HG03442 (cell line): ENCODE results near the gene PACS1.
"Not testable (repeated sequence)": the region's sequence is repeated elsewhere in the genome, so short reads cannot be mapped to it uniquely, and the experiment has no call there.

Source experiments
- ATAC-seq: cut with Tn5 transposase; IDR thresholded peaks from one replicate; pipeline ENCODE4 v1.9.1; 2021; ENCODE audit warnings: mild to moderate bottlenecking, moderate library complexity; ENCODE audit not compliant: unreplicated experiment

PACS1 gene

DNA sequence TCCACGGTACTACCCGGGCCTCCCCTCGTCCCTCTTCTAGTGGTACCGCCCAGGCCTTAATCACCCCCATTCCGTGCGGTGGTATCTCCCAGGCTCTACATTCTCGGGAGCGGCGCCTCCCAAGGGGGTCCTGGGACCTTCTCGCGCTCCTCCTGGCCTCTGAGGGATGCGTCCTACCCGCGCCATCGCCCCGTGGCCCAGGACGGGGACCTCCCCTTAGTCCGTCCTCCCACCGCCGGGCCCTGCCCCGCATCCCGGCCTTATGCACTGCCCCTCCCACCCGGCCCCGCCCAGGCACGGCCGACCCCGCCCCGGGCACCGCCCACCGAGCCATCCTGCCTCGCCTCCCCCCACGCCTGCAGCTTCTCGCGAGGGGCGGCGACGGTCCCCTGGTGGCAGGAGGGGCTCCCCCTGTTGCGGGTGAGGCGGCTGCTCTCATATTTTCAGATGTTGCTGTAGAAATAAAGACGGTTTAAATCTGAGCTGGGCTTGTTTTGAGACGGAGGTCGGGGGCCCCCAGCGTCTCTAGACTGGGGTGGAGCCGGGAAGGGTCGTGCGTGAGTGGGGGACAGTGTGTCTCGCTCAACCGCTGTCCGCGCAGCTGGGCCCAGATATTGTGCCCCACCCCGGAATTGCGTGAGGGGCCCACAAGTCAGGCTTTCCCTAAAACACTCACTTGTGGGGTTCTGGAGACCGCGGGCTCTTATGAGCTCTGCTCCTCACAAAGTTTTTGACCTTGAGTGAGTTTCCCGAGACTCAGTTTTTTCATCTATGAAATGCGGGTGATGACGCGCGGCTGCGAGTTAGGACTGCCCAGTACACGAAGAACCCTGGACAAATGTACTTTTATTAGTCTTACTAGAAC, 197.5 kb downstream of the PACS1 start:
- ATAC-seq = peak; percentile 34

DNA sequence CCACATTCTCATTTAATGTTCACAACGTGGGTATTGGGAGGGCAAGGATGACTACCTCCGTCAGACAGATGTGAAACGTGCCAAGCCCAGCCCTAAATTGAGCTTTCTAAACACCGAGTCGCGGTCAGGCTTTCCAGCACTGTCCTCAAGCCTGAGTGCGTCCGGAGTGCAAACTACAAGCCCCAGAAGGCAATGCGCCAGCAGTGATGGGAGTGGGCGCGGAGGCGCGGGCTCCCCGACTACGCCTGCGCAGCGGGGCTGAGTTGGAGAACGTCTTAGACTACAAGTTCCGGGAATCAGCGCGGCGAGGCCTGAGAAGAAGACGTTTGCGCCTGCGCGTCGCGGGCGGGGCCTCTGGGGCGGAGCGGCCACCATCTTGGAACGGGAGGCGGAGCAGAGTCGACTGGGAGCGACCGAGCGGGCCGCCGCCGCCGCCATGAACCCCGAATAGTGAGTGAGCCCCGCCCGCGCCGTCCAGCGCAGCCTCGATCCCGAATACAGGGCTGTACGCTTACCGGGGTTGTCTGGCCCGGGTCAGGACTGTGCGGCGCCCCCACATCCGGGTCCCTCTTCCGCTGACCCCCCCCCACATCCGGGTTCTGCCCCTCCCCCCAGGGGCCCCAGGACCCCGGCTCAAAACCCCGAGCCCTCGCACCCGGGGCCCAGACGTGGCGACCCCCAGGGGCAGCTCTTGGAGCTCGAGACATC, 198.3 kb downstream of the PACS1 start, which contains the start of gene RAB1B:
Gene RAB1B (plus strand): TSS at position 396 of the 708 bp plus-strand sequence. CDS start 41 bp downstream, at position 437.
- peak; percentile 73 for ATAC-seq

DNA sequence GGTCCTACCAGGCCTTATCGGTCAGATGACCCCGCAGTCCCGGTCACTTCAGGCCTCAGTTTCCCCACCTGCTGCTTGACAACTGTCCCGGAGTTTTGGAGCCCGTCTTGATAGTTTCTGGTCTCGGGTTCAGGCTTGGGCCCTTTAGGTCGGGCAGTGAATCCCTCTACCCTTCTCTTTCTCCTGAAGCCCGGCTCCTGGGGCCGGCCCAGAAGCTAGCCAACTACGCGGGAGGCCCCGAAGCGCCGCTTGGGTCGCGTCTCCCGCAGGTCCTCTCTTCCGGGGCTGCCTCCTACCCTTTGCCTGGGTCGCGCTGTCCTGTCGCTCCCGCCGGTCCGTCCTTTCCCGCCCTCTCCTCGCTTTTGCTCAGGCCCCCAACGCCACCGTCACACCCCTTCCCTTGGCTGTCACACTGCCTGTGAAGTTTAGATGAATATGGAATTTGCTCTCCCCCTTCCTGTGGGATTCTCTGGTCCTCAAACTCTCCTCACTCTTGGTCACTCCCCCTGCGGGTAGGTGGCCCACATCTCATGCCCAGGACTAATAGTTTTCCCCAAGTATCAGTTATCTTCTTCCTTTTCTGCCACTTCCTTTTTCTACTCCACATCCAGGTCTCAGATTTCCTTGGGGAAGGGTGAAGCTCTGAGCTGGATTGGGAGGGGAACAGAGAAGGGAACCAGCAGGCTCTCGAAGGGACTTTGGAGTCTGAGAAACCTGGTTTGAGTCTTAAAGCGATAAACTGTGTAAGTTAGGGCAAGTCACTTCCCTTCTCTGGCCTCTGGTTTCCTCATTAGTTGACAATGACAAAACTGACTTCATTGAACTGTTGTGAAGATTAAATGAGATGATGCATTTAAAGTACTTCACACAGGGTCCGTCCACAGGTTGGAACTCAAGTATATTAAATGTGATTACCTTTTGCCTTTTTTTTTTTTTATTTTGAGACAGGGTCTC, 199.2 kb downstream of the PACS1 start:
- ATAC-seq = no peak

DNA sequence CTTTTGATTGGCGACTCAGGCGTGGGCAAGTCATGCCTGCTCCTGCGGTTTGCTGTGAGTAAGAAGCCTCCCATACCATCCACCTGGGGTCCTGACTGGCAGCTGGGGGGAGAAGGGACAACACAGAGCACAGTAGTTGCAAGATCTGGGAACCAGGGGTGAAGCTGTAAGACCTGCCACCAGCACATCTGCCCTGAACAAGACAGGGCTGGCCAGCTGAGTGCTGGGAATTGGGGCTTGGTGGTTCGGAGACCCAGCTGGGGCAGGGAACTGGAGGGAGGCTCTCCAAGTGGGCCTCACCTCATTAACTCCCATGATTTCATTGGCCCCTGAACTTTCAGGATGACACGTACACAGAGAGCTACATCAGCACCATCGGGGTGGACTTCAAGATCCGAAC, 201.7 kb downstream of the PACS1 start:
- ATAC-seq = no peak

DNA sequence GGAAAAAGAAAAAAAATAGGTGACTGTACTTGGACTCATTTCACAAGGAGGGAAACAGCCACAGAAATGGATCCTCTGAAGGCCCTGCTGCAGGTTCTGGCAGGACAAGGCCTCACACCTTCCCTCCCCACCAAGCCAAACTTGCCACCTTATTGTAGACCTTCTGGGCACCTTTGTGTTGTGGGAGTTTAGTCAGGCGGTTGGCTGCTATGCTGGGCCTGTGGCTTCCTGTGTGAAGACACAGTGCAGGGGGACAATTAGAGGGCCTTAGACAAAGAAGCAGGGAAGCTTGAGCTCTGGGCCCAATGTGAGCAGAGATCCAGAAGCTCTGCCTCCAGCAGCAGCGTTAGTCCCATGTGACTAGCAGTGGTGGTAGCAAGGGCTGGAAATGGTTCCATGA, 202.5 kb downstream of the PACS1 start:
- no peak for ATAC-seq

DNA sequence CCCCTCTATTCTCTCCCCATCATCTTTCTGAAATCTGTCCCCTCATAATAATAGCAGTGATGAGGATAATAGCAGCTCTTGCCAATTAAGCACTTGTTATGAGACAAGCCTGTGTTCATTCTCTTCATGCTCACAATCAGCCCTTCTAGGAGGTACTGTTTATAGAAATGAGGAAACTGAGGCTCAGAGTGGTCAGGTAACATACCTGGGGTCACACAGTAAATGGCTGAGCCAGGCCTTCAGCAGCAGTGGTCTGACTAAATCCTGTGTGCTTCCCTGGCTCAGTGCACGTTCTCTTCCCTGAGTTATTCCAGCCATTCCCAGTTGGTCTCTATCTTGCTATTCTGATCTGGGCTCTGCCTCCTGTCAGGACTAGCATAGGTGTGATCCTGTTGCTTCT, 204.1 kb downstream of the PACS1 start:
- no peak for ATAC-seq

DNA sequence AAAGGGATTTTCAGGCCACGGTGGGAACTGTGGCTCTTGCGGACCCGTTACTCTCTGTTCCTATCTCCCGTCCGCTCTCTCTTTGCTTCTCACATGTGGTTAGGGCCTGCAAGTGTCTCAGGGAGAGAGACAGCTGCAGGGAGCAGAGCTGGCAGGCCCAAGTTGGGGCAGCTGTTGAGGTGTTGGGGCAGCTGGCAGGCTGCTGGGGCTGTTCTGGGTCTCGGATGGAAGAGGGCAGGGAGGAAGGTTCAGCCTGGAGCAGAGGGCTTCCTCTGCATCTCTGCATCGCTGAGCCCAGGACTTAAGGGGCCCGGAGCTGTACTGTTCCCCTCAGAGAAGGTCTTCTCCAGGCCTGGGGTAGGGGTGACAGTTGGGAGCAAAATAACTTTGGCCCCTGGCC, 205.3 kb downstream of the PACS1 start:
- ATAC-seq = no peak

DNA sequence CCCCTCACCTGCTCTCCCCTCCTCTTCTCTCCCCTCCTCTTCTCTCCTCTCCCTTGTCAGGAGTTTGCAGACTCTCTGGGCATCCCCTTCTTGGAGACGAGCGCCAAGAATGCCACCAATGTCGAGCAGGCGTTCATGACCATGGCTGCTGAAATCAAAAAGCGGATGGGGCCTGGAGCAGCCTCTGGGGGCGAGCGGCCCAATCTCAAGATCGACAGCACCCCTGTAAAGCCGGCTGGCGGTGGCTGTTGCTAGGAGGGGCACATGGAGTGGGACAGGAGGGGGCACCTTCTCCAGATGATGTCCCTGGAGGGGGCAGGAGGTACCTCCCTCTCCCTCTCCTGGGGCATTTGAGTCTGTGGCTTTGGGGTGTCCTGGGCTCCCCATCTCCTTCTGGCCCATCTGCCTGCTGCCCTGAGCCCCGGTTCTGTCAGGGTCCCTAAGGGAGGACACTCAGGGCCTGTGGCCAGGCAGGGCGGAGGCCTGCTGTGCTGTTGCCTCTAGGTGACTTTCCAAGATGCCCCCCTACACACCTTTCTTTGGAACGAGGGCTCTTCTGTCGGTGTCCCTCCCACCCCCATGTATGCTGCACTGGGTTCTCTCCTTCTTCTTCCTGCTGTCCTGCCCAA, 206.0 kb downstream of the PACS1 start:
- no peak for ATAC-seq

DNA sequence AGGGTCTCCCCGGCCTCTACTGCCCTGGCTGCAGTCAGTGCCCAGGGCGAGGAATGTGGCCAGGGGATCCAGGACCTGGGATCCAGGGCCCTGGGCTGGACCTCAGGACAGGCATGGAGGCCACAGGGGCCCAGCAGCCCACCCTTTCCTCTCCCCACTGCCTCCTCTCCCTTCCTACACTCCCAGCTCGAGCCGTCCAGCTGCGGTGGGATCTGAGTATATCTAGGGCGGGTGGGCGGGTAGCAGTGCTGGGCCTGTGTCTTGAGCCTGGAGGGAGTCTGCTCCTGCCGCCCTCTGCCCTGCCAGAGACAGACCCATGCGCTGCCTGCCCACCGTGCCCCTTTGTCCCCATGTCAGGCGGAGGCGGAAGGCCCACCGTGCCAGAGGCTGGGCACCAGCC, 206.5 kb downstream of the PACS1 start:
- ATAC-seq = not testable (repeated sequence)

DNA sequence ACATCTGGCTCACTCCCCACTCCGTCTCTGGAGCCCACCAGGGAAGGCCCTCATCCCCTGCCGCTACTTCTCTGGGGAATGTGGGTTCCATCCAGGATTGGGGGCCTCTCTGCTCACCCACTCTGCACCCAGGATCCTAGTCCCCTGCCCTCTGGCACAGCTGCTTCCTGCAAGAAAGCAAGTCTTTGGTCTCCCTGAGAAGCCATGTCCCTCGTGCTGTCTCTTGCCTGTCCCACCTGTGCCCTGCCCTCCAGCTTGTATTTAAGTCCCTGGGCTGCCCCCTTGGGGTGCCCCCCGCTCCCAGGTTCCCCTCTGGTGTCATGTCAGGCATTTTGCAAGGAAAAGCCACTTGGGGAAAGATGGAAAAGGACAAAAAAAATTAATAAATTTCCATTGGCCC, 207.0 kb downstream of the PACS1 start:
- not testable (repeated sequence) for ATAC-seq

DNA sequence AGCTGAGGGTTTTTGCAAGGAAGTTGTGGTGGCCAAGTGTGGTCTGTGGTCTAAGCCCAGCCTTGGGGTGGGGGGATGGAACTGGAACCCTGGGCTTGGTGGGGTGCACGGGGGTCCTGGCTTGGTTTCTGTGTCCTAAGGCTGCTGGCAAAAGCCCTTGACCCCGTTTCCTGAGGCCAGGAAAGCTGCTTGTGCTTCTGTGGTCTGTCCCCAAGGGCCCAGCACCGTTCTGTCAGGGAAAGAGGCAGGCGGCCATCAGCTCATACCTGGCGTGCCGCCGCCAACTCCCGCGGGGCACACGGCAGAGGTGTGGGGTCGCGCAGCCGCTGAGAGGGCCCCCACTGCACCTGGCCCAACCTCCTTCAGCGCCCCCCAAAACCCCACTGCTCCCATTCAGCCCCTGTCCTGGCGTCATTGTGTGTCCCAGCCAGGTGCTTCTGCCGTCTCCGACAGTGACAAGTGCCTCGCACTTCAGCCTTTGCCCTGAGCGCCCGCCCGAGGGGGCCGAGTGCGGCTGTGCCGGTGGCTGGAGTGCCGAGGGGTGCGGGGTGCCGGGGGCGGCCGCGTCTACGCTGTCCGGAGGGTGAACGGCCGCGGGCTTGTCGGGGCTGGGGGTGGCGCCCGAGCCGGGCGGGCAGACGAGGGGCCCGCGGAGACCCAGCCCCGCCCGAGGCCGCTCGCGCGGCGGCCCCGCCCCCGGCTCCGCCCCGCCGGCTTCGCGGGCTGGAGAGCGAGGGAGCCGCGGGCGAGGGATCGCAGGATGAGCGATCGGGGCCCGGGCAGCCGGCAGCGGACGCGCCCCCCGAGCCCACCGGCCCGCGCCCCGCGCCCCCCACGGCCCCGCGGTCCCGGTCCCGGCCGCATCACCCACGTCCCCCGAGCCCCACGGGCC, 207.6 kb downstream of the PACS1 start, which contains the start of gene CNIH2:
Gene CNIH2 (plus strand): TSS at position 705 of the 892 bp plus-strand sequence. CDS start 282 bp downstream, outside the sequence.
- ATAC-seq = no peak

DNA sequence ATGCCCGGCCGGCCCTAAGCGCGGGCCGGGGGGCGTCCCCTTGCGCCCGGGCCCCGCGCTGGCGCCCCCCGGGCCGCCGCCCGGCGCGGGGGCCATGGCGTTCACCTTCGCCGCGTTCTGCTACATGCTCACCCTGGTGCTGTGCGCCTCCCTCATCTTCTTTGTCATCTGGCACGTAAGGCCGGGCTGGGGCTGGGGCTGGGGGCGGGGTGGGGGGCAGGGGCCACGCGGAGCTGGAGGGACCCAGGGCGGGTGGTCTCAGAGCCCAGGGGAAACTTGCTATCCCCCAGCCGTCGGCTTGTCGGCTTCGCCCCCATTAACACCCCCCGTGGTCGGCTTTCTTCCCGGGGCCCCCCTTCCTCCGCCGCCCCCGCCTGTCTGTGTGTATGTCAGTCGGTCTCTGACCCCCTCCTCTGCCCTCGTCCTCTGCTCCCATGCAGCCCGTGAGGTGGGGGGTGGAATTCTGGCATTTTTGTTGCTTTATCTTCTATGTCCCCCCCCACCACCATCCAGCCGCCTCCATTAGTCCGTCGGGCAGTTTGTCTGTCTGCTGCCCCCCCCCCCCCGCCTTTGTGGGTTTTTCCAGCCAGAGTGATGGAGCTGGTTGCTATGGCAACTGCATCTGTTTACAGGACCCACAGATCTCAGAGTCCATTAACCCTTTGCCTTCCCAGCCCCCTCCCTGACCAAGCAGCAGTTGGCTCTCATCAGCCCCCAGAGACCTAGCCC, 208.5 kb downstream of the PACS1 start:
- no peak for ATAC-seq

DNA sequence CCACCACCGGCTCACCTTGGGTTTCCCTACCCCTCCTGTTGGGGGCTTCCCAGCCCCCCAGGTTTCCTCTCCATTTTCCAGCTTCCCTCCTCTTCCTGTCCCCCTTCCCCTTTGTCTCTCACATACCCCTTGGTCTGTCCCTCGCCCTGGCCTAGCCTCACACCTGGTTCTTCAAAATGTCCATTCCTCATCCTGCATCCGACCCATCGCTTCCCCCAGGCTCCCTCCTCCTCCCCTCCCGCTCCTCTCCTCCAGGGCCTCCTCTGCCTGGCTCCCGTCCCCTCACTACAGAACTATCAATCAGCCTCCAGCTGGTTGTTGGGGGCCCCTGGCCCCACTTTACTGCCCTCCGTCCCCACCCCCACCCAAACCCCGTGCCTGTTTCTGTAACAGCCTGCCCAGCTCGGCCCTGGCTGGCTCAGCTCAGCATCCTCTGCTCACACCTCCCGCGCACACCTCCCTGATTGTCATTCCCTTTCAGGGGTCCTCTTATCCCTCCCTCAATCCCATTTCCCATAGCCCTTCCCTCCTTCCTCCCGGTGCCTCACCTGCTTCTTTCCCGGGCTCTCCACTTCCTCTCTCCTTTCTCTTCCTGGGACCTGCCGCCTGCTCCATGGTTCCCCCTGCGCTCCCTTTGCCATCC, 209.1 kb downstream of the PACS1 start:
- no peak for ATAC-seq

DNA sequence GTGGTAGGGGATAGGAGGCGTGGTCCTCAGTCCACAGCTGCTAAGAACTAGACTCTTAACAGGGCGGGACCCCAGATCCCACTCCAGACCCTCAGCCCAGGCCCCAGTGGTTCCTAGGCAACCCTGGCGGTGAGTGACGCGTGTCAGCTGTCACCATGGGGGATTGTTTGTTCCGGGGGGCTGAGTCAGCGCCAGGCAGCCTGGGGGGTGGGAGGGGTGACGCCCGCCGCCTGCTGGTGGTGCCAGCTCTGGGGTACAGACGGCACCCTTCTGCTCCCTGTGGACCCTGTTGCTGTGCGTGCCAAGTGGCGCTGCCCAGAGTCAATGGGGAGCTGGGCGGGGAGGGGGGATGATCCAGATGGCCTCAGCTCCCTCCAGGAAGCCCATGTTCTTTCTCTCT, 210.4 kb downstream of the PACS1 start:
- no peak for ATAC-seq

DNA sequence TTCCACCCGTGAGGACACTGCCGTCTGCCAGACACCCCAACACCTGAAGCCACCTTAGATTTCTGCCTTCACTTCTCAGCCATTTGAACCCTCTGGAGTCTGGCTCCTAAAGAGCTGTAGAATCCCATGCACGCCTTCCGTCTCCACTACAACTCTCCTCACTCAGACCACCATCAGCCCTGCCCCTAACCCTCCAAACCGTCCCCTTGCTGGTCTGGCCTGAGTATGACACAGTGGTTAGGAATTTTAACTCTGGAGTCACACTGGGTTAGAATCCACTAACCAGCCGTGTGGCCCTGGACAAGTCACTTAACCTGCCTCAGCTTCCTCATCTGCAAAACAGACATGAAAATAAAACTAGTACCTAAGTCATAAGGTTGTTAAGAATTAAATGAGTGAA, 210.9 kb downstream of the PACS1 start:
- ATAC-seq = no peak

DNA sequence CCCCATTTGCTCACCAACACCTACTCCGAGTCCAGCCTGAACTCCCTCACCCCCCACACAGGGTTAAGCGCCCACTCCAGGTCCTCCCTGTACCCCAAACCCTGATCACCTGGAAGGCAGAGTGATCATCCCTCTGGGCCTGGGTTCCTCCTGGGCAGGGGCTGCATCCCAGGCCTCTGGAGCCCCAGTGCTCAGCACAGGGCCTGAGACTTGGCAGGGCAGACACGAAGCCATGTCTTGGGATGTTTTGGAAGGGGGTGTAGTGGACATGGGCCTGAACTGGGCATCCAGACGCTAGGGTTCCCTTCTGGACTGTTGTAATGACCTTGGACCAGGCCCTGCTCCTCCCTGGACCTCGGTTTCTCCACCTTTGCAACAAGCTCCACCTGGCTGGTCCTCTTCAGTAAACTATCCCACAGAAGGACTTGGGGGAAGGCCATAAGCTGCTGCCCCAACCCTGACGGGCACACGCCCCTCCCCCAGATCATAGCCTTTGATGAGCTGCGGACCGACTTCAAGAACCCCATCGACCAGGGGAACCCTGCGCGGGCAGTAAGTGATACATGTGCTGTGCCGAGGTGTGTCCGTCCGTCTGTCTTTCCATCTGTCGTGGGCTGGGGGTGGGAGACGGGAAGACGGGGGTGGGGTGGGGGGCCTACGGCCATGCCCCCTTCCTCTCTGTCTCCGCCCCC, 211.8 kb downstream of the PACS1 start:
- no peak for ATAC-seq
